ENCODE results near the gene TF.
A peak's percentile ranks its signal among the peaks of the same experiment; 100 is the strongest.

TF gene

DNA sequence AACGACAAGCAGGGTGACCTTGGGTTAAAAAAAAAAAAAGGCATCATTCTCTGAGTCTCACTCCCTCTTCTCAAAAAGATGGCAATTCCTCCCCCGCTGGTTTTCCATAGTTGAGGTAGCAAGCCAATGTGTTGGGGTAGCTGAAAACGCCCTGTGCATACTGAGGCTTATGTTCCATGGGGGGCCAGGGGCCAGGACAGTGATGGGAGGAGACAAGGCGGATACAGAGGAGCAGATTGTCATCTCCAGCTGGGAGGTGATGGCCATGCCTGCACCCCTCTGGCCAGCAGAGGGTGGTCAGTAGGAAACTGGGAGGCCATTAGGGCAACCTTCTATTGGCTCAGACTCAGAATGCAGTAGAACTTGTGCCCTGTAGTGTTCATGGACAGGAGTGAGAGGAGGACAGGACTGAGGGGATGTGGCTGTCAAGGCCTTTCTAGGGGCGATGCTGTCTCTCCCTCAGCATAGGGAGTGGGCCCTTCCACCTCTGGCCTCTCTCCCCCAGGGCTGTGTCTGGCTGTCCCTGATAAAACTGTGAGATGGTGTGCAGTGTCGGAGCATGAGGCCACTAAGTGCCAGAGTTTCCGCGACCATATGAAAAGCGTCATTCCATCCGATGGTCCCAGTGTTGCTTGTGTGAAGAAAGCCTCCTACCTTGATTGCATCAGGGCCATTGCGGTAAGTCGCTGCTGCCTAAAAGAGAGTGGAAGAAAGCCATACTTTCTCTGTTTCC, 1.9 kb downstream of the TF start:
- no peak for DNase-seq

GRCh38 chr3:133749427-133750258, 3.5 kb downstream of the TF start:
- no peak for DNase-seq

DNA sequence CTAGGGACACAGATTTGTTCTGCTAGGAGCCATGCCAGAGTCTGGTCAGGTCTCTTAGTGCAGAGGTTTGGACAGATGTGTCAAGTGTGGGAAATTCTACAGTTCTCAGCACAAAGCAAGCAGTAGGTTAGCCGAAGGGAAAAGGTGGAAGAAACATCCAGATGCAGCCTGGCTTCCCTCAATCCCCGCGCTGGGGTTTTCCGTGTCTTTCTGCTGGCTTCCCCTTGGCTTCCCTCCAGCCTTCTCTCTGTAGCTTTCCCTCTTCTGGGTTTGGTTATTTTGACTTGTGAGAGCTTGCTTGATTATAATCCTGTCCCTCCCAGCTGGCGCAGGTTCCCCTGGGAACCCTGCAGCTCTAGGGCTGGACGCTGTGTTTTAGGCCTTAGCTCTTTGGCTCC, 4.1 kb downstream of the TF start:
- no peak for DNase-seq

DNA sequence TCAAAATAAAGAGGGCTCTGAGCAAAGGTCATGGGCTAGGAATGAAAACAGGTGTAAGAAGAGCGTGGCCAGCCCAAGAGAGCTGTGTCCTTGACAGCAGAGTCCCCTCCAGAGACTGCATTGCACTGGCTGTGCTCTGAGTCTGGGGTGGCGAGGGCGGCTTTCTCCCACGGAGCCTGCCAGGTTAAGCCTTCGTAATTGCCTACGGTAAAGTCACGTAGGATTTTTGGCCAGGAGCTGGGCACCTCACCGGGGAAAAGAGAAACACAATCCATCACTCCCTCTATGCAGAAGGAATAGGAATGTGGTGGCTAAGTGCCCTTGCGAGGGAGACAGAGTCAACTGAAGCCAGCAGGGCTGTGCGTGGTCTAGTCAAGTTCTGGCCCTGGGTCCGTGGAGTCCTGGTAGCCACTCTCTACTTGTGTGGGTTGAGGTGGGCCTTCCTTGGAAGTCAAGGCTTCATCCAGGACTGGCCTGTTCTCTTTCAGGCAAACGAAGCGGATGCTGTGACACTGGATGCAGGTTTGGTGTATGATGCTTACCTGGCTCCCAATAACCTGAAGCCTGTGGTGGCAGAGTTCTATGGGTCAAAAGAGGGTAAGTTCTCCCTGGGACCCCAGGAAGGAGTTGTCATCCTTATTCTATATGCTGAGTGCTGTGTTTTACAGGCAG, 7.0 kb downstream of the TF start:
- no peak for DNase-seq

DNA sequence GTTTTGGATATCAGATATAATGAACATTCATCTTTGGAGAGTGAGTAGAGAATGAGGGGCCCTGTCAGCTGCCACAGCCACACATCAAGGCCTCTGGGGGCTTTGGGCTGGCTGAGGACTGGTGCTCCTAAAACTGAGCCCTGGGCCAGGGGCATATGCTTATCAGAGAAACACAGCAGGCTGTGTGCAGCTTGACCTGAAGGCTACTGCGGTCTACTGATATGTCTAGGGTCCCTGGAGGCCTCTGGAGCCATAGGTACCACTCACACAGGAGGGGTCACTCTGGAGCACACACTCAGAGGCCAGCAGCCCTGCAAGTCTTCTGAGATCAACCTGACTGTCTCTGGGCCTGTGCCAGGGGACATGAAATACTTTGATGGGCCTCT, 7.6 kb downstream of the TF start:
- no peak for DNase-seq

- no peak for DNase-seq
These were observed 8.3 kb downstream of the TF start for GRCh38 chr3:133754455-133754854.

- DNase-seq = no peak
These were observed 9.0 kb downstream of the TF start for GRCh38 chr3:133754973-133755828.

GRCh38 chr3:133756716-133757694, 10.8 kb downstream of the TF start:
- DNase-seq = no peak

- no peak for DNase-seq
These were observed 11.7 kb downstream of the TF start for GRCh38 chr3:133757701-133758567.

- DNase-seq = no peak
These were observed 12.4 kb downstream of the TF start for GRCh38 chr3:133758568-133758928.

DNA sequence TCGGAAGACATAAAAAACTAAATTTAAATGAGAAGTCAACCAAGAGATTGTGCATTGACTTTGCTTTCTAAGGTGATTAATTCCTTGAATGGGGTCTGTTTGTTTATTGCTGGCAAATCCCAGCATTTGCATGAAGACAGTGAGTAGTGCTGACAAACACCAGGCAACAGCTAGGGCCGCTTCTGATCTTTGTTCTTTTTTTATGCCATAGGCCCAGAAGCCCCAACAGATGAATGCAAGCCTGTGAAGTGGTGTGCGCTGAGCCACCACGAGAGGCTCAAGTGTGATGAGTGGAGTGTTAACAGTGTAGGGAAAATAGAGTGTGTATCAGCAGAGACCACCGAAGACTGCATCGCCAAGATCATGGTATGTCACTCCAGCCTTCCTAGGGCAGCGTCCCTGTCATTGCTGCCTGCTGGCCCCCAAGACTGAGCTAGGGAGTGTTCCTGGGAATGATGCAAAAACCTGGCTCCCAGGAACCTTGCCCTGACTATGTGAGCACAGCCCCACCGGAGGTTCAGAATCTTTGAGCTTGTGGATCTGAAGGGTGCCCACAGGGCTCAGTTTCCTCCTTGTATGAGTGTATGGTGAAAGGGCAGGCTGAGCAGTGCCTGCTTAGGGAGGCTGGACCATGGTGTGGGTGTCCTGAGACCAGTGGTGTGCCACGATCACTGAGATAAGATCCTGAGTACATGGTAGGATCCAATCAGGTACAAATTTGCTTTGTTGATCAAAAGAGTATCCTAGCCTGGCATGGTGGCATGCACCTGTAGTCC, 13.0 kb downstream of the TF start:
- DNase-seq = no peak

- no peak for DNase-seq
These were observed 13.6 kb downstream of the TF start for GRCh38 chr3:133759740-133760305.

- DNase-seq = no peak
These were observed 14.7 kb downstream of the TF start for GRCh38 chr3:133760916-133761315.

GRCh38 chr3:133761605-133762484, 15.7 kb downstream of the TF start:
- DNase-seq = no peak

- no peak for DNase-seq
These were observed 16.3 kb downstream of the TF start for GRCh38 chr3:133762539-133762938.

- peak; percentile 83 for DNase-seq
These were observed 17.8 kb downstream of the TF start for GRCh38 chr3:133763797-133764683.

- no peak for DNase-seq
These were observed 19.1 kb downstream of the TF start for GRCh38 chr3:133765256-133765655.
